Type B pancreatic cell (in vitro differentiated cells): ENCODE measurements around the gene PARP16. TPM values are rescaled to one million over a fixed set of nuclear protein-coding genes. Genes with fewer than 3 reads are reported as not detected.
"Not testable (repeated sequence)": the region's sequence is repeated elsewhere in the genome, so short reads cannot be mapped to it uniquely, and the experiment has no call there.

Experiments
- DNase-seq: peaks from one replicate; pipeline ENCODE4 v3.0.0; 2021; ENCODE audit warnings: mixed read lengths; ENCODE audit not compliant: unreplicated experiment; ENCODE audit errors: extremely low spot score
- H3K27ac Mint-ChIP-seq: 2 replicates; pipeline ENCODE4 v1.8.0; 2021; ENCODE audit warnings: mild to moderate bottlenecking, mixed read lengths
- H3K27me3 Mint-ChIP-seq: 2 replicates; pipeline ENCODE4 v1.8.0; 2021; ENCODE audit warnings: mixed read lengths
- H3K36me3 Mint-ChIP-seq: 2 replicates; pipeline ENCODE4 v1.8.0; 2021; ENCODE audit warnings: mixed read lengths
- H3K4me1 Mint-ChIP-seq: one replicate; pipeline ENCODE4 v1.8.0; 2021; ENCODE audit warnings: mixed read lengths; ENCODE audit not compliant: unreplicated experiment
- H3K4me3 Mint-ChIP-seq: 2 replicates; pipeline ENCODE4 v1.8.0; 2021; ENCODE audit warnings: mild to moderate bottlenecking, mixed read lengths
- H3K9me3 Mint-ChIP-seq: 2 replicates; pipeline ENCODE4 v1.8.0; 2021; ENCODE audit warnings: mixed read lengths
- CTCF ChIP-seq: fragments of 200-600 bp; sonication (generic); conservative IDR thresholded peaks from 2 replicates; pipeline ENCODE4 v1.5.0; 2021; ENCODE audit warnings: antibody characterized with exemption, mild to moderate bottlenecking
- total RNA-seq: library from RNA; stranded (reverse); gene quantifications from 2 replicates; pipeline ENCODE4 v1.2.1, GENCODE V29; 2021; ENCODE audit warnings: low replicate concordance

PARP16 gene
- total RNA-seq, 1 donor from 2014 or later, result 12.7 TPM

GRCh38 chr15:65270811-65271545, 15.7 kb downstream of the PARP16 start:
- H3K36me3 Mint-ChIP-seq, H3K4me3 Mint-ChIP-seq, H3K27me3 Mint-ChIP-seq, H3K27ac Mint-ChIP-seq, H3K9me3 Mint-ChIP-seq: not testable (repeated sequence)
- H3K4me1 Mint-ChIP-seq, result peaks cover 14% of the 10 kb centered on the region
- DNase-seq, result peak; percentile 70
- peak; percentile 85 for TF ChIP-seq CTCF

- Mint-ChIP-seq H3K36me3 (peaks cover 4% of the 10 kb centered on the region), H3K27ac (no peak overlapping the region), H3K4me1 (peaks cover 4% of the 10 kb centered on the region), H3K9me3 (no peaks in the 10 kb centered on the region), H3K4me3 (no peak overlapping the region), H3K27me3 (no peaks in the 10 kb centered on the region)
- DNase-seq, result no peak
- no peak for TF ChIP-seq CTCF
Measured at GRCh38 chr15:65268411-65268810, 18.3 kb downstream of the PARP16 start.

GRCh38 chr15:65266469-65266868, 20.2 kb downstream of the PARP16 start:
- no peaks in the 10 kb centered on the region for H3K9me3 Mint-ChIP-seq

GRCh38 chr15:65264863-65265430, 21.7 kb downstream of the PARP16 start:
- no peaks in the 10 kb centered on the region for H3K4me1 Mint-ChIP-seq
- no peak for DNase-seq
- TF ChIP-seq CTCF, result no peak
- H3K27ac Mint-ChIP-seq, result no peak overlapping the region
- peaks cover 18% of the 10 kb centered on the region for H3K36me3 Mint-ChIP-seq
- H3K4me3 Mint-ChIP-seq, result no peak overlapping the region
- H3K27me3 Mint-ChIP-seq, result no peaks in the 10 kb centered on the region
- H3K9me3 Mint-ChIP-seq, result no peaks in the 10 kb centered on the region

More at GRCh38 chr15:65266469-65266868, 20.2 kb downstream of the PARP16 start:
- Mint-ChIP-seq H3K4me3 (no peak overlapping the region), H3K27ac (no peak overlapping the region), H3K36me3 (peaks cover 11% of the 10 kb centered on the region), H3K27me3 (no peaks in the 10 kb centered on the region), H3K4me1 (peaks cover 4% of the 10 kb centered on the region)
- no peak for TF ChIP-seq CTCF
- no peak for DNase-seq

GRCh38 chr15:65263313-65263712, 23.4 kb downstream of the PARP16 start:
- Mint-ChIP-seq H3K27ac (no peak overlapping the region), H3K36me3 (peaks cover 32% of the 10 kb centered on the region), H3K4me1 (peaks cover 13% of the 10 kb centered on the region), H3K27me3 (no peaks in the 10 kb centered on the region), H3K4me3 (no peak overlapping the region), H3K9me3 (no peaks in the 10 kb centered on the region)
- no peak for TF ChIP-seq CTCF
- DNase-seq, result no peak
